NB4 (cell line): ENCODE data around the gene HERC4.

ENCODE experiments used
- CTCF ChIP-seq: IDR thresholded peaks from one replicate; pipeline ENCODE4 v1.5.1; 2012; ENCODE audit warnings: low read depth, low read length
- MAX ChIP-seq: IDR thresholded peaks from 2 replicates; pipeline ENCODE4 v1.6.1; 2011; ENCODE audit warnings: low read depth, low read length
- POLR2A ChIP-seq: IDR thresholded peaks from 2 replicates; pipeline ENCODE4 v1.6.1; 2011; ENCODE audit warnings: mild to moderate bottlenecking; ENCODE audit not compliant: insufficient read length; ENCODE audit errors: extremely low read depth

GRCh38 chr10:68074031-68074774 is 880 bp downstream of the HERC4 start:
- TF ChIP-seq CTCF, result no peak
- TF ChIP-seq POLR2A, result no peak
- no peak for TF ChIP-seq MAX
